DMS153 (cell line): Measurements from ENCODE around the gene SKAP1.

Source experiments
- DNase-seq: peaks from one replicate; lab custom pipeline; 2025; lab: John Stamatoyannopoulos, UW

The SKAP1 gene

GRCh38 chr17:48429638-48430586 is at the start of gene SKAP1:
TSS of gene SKAP1 (minus strand) at chr17:48430214.
- DNase-seq = peak; percentile 18

- DNase-seq = no peak
These were observed 49.0 kb upstream of the SKAP1 start for GRCh38 chr17:48479014-48479402.

GRCh38 chr17:48478224-48479013 is 48.4 kb upstream of the SKAP1 start:
- no peak for DNase-seq

GRCh38 chr17:48477221-48477620 is 47.2 kb upstream of the SKAP1 start:
- DNase-seq = no peak

- DNase-seq = peak; percentile 63
These were observed 42.6 kb upstream of the SKAP1 start for GRCh38 chr17:48472411-48473281.

- DNase-seq = no peak
These were observed 41.9 kb upstream of the SKAP1 start for GRCh38 chr17:48471817-48472410.

- DNase-seq = no peak
These were observed 40.5 kb upstream of the SKAP1 start for GRCh38 chr17:48470388-48471034.

GRCh38 chr17:48469227-48469626 is 39.2 kb upstream of the SKAP1 start:
- no peak for DNase-seq

GRCh38 chr17:48468299-48468698 is 38.3 kb upstream of the SKAP1 start:
- no peak for DNase-seq

- DNase-seq = no peak
These were observed 35.9 kb upstream of the SKAP1 start for GRCh38 chr17:48465884-48466283.

- DNase-seq = no peak
These were observed 33.5 kb upstream of the SKAP1 start for GRCh38 chr17:48463526-48463925.

- no peak for DNase-seq
These were observed 32.9 kb upstream of the SKAP1 start for GRCh38 chr17:48462946-48463345.

- no peak for DNase-seq
These were observed 30.0 kb upstream of the SKAP1 start for GRCh38 chr17:48460052-48460451.

- DNase-seq = no peak
These were observed 29.2 kb upstream of the SKAP1 start for GRCh38 chr17:48459070-48459844.

- peak; percentile 17 for DNase-seq
These were observed 27.2 kb upstream of the SKAP1 start for GRCh38 chr17:48457080-48457836.

- DNase-seq = peak; percentile 49
These were observed 26.6 kb upstream of the SKAP1 start for GRCh38 chr17:48456589-48456988.

GRCh38 chr17:48455791-48456190 is 25.8 kb upstream of the SKAP1 start:
- DNase-seq = no peak

GRCh38 chr17:48453447-48453846 is 23.4 kb upstream of the SKAP1 start:
- no peak for DNase-seq

- DNase-seq = no peak
These were observed 21.5 kb upstream of the SKAP1 start for GRCh38 chr17:48451489-48451888.
